CMK (cell line): ENCODE data around the gene CDC42EP2.
"Not testable (repeated sequence)": the region's sequence is repeated elsewhere in the genome, so short reads cannot be mapped to it uniquely, and the experiment has no call there.

Source experiments
- DNase-seq: peaks from one replicate; pipeline ENCODE4 v3.0.0-alpha.2; 2010; ENCODE audit warnings: low read depth

The CDC42EP2 gene

DNA sequence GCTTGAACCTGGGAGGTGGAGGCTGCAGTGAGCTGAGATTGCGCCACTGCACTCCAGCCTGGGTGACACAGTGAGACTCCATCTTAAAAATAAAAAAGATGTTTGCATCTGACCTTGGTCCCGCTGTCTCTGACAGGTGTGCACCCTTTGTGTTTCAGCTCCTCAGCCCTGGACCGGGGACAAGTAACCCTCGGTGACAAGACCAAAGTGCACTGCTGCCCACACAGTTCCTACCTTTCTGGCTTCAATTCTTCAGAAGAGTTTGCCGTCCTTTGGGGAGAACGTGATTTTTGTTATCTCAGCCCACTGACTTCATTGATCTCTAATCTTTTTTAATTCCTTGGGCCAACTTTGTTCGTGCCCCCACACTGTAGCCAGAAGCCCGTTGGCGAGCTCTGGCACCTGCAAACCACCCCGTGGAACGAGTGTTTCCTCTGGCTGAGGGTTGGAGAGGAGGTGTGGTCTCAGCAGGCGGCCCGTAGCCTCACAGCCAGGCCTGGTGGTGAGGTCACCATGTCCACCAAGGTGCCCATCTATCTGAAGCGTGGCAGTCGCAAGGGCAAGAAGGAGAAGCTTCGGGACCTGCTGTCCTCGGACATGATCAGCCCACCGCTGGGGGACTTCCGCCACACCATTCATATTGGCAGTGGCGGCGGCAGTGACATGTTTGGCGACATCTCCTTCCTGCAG lies 5.9 kb downstream of the CDC42EP2 start:
- no peak for DNase-seq

DNA sequence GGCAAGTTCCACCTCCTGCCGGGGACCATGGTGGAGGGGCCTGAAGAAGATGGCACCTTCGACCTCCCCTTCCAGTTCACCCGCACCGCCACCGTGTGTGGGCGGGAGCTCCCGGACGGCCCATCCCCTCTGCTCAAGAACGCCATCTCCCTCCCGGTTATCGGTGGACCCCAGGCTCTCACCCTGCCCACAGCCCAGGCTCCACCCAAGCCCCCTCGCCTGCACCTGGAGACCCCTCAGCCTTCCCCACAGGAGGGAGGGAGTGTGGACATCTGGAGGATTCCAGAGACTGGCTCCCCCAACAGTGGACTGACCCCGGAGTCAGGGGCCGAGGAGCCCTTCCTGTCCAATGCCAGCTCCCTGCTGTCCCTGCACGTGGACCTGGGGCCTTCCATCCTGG lies 6.4 kb downstream of the CDC42EP2 start:
- no peak for DNase-seq

DNA sequence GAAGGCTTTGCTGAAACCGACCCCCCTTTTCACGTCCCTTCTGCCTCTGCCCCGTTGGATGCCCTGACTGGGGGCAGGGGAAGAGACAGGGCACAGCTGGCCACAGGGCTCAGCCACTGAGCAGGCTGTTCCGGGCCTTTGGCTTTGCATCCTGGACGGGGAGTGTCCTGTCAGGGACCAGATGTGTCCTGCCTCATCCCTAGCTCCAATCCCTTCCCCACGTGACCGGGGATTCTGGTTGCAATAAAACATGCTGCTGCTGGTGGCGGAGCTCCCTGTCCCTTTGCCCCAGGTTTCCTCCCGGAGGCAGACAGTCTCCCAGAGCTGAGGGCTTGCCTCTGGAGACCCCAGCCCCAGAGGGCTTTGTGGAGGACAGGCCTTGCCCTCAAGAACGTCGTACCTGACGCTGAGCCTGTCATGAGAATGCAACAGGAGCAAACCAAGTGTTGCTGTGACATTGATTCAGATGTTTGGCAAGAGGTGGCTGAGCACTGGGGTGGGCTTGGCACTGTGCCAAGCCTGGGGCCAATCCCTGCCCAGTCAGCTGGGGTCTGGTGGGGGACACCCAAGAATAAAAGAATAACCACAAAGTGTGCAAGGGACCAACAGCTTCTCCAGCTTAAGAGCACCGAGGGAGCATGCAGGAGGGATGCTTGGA lies 7.3 kb downstream of the CDC42EP2 start:
- no peak for DNase-seq

- no peak for DNase-seq
These were observed 9.1 kb downstream of the CDC42EP2 start for GRCh38 chr11:65323813-65324212.

- no peak for DNase-seq
These were observed 10.8 kb downstream of the CDC42EP2 start for GRCh38 chr11:65325435-65325834.

- DNase-seq = no peak
These were observed 12.4 kb downstream of the CDC42EP2 start for GRCh38 chr11:65327021-65327420.

GRCh38 chr11:65329478-65329877 lies 14.8 kb downstream of the CDC42EP2 start:
- DNase-seq = no peak

DNA sequence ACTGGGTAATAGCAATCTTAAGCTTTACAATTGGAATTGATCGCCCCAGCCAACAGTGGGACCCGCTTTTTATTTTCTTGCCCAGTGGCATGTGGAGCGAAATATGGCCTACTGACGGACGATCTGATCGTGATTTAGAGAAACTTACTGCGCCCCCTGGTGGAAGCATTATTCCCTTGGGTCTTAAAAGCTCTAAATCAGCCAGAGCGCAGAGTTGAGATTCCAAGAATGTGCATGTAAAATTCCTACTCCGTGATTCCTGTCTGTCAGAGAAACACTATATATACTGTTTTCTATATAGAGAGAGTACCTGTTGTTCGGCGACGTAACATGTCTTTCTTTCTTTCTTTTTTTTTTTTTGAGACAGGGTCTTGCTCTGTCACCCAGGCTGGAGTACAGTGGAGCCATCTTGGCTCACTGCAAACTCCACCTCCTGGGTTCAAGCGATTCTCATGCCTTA lies 15.3 kb downstream of the CDC42EP2 start:
- DNase-seq = peak; percentile 56

DNA sequence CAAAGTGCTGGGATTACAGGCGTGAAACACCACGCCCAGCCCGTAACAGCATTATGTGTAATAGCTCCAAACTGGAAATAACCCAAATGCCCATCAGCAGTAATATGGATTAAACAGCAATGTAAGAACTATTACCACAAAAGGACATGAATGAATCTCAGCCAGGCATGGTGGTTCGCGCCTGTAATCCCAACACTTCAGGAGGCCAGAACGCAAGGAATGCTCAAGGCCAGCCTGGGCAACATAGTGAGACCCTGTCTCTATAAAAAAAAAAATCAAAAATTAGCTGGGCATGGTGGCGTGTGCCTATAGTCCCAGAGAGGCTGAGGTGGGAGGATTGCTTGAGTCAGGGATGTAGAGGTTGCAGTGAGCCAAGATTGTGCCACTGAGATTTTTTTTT lies 15.9 kb downstream of the CDC42EP2 start:
- no peak for DNase-seq

DNA sequence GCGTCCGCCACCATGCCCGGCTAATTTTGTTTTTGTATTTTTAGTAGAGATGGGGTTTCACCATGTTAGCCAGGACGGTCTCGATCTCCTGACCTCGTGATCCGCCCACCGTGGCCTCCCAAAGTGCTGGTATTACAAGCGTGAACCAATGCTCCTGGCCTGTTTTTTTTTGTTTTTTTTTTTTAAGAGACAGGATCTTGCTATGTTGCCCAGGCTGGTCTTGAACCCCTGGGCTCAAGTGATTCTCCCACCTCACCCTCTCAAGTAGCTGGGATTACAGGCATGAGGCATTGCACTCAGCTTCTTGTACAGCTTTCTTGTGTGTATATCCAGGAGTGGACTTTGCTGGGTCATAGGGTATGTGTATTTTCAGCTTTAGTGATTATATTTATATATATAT lies 17.9 kb downstream of the CDC42EP2 start:
- DNase-seq = not testable (repeated sequence)

DNA sequence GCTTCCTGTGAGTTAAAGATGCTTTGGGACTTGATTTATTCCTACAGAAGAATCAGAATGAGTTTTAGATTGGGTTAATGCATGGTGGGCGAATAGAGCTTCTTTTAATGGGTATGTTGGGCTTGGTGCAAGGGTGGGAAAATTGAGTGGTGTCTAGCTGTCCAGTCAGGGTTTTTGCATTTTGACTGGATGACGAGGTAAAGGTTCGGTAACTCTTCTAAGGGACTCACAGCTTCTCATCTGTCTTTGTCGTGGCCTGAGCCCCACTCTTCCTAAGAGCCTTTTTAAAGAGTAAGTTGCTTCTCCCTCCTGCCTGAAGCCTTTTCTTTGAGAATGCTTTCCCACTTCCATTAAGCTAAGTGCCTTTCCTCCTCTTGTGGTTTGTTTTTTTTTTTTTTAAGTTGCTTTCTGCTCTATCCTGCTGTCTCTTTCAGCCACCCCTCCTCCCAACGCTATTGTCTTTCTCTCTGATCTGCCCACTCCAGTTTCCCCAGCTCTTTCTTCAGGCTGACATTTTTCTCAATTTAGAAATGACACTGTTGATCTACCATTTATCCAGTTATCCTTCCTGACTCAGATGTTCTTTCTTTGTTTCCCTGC lies 20.1 kb downstream of the CDC42EP2 start:
- DNase-seq = no peak

- no peak for DNase-seq
These were observed 24.0 kb downstream of the CDC42EP2 start for GRCh38 chr11:65338676-65339075.

- DNase-seq = no peak
These were observed 25.6 kb downstream of the CDC42EP2 start for GRCh38 chr11:65340226-65340625.

- DNase-seq = no peak
These were observed 27.2 kb downstream of the CDC42EP2 start for GRCh38 chr11:65341856-65342255.

GRCh38 chr11:65351511-65351910 lies 36.8 kb downstream of the CDC42EP2 start:
- DNase-seq = no peak

DNA sequence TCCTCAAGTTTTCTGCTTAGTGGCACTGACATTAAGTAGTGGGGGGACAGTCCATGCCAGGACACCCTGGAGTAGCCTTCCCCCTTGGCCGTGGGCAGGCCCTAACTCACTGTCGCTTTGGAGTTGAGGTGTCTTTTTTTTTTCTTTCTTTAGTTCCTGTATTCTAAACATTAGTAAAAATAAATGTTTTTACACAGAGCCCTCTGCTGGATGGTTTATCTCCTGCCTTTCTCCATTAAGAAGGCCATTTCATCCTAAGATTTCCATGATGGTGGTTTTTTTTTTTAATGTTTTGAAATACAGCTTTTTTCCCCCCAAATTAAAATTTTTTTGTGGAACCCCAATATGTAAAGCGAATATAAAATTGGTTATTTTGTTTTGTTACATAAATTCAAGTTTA lies 38.1 kb downstream of the CDC42EP2 start:
- DNase-seq = no peak

- DNase-seq = no peak
These were observed 38.7 kb downstream of the CDC42EP2 start for GRCh38 chr11:65353376-65353775.

GRCh38 chr11:65353900-65354264 lies 39.2 kb downstream of the CDC42EP2 start:
- no peak for DNase-seq

DNA sequence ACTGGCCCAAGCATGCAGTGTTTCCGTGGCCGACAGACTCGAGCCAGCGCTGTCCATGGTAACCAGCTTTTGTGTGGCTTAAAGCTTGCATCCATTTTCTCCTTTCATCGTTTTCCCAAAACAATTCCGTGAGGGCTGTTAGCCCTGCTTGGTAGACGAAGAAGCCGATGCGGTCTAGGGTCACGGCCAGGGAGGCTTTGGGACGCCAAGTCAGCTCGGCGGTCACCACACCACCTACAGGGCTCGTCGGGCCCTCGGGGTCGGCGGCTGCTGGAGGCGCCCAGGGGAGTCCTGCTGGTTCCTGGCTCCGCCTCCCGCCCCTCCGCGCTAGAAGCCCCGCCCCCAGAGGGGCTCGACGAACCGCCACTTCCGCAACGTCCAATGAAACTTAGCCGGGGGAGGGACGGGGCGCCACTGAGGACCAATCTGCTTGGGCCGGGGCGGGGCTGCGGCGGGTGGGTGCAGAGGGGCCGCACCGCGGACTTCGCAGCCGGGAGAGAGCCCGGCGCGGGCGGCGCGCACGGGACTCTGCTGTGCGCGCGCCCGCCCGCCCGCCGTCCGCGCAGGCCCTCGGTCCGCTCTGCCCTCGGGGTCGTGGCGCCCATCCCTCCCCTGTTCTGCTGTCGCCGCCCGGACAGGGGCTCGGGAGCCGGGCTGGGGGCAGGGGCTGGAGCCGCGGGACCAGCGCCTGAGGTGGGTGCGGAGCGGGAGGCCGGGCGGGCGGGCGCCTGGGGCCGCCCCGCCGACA lies 39.8 kb downstream of the CDC42EP2 start, which contains the start of gene TIGD3:
TIGD3 (plus strand) TSS at position 487 of the 748 bp plus-strand sequence. CDS start 1,058 bp downstream, outside the sequence.
- DNase-seq = peak; percentile 79

GRCh38 chr11:65355013-65355775 lies 40.5 kb downstream of the CDC42EP2 start:
- DNase-seq = no peak

- DNase-seq = no peak
These were observed 41.2 kb downstream of the CDC42EP2 start for GRCh38 chr11:65355776-65356393.
